NCI-H69 (cell line): ENCODE data around the gene HTR4.
"Not testable (repeated sequence)": the region's sequence is repeated elsewhere in the genome, so short reads cannot be mapped to it uniquely, and the experiment has no call there.

Source experiments
- DNase-seq: peaks from one replicate; lab custom pipeline; 2025; lab: John Stamatoyannopoulos, UW

The HTR4 gene

GRCh38 chr5:148532969-148533670, 121.2 kb downstream of the HTR4 start:
- peak; percentile 8 for DNase-seq

- not testable (repeated sequence) for DNase-seq
Observed at GRCh38 chr5:148529450-148529849, 124.9 kb downstream of the HTR4 start.

- no peak for DNase-seq
Observed at GRCh38 chr5:148524721-148525120, 129.6 kb downstream of the HTR4 start.

- peak; percentile 35 for DNase-seq
Observed at GRCh38 chr5:148523139-148523538, 131.2 kb downstream of the HTR4 start.

- no peak for DNase-seq
Observed at GRCh38 chr5:148515460-148515859, 138.9 kb downstream of the HTR4 start.

GRCh38 chr5:148514344-148514743, 140.0 kb downstream of the HTR4 start:
- DNase-seq, result no peak

GRCh38 chr5:148512498-148512897, 141.8 kb downstream of the HTR4 start:
- DNase-seq, result no peak

- DNase-seq, result no peak
Observed at GRCh38 chr5:148511810-148512347, 142.4 kb downstream of the HTR4 start.

- no peak for DNase-seq
Observed at GRCh38 chr5:148509893-148510292, 144.4 kb downstream of the HTR4 start.

GRCh38 chr5:148507648-148508047, 146.7 kb downstream of the HTR4 start:
- DNase-seq, result no peak

- DNase-seq, result no peak
Observed at GRCh38 chr5:148499452-148499851, 154.9 kb downstream of the HTR4 start.

- no peak for DNase-seq
Observed at GRCh38 chr5:148497757-148498156, 156.6 kb downstream of the HTR4 start.

- DNase-seq, result no peak
Observed at GRCh38 chr5:148492351-148492750, 162.0 kb downstream of the HTR4 start.

- DNase-seq, result no peak
Observed at GRCh38 chr5:148491793-148492184, 162.5 kb downstream of the HTR4 start.

- no peak for DNase-seq
Observed at GRCh38 chr5:148491015-148491792, 163.1 kb downstream of the HTR4 start.

- no peak for DNase-seq
Observed at GRCh38 chr5:148488757-148489156, 165.6 kb downstream of the HTR4 start.

- no peak for DNase-seq
Observed at GRCh38 chr5:148486456-148486855, 167.9 kb downstream of the HTR4 start.

- DNase-seq, result no peak
Observed at GRCh38 chr5:148484651-148485050, 169.7 kb downstream of the HTR4 start.

- DNase-seq, result no peak
Observed at GRCh38 chr5:148483750-148484149, 170.6 kb downstream of the HTR4 start.

GRCh38 chr5:148482697-148483462, 171.4 kb downstream of the HTR4 start:
- peak; percentile 80 for DNase-seq

- DNase-seq, result no peak
Observed at GRCh38 chr5:148482196-148482595, 172.1 kb downstream of the HTR4 start.

- no peak for DNase-seq
Observed at GRCh38 chr5:148477429-148477828, 176.9 kb downstream of the HTR4 start.
